ENCODE results near the gene DNAJC1. TPM values are rescaled to one million over a fixed set of nuclear protein-coding genes. Genes with fewer than 3 reads are reported as not detected.
"Not testable (repeated sequence)": the region's sequence is repeated elsewhere in the genome, so short reads cannot be mapped to it uniquely, and the experiment has no call there.

DNAJC1 gene
- polyA plus RNA-seq, 4 donors = 20.6 to 30.0 (median 26.4) TPM

DNA sequence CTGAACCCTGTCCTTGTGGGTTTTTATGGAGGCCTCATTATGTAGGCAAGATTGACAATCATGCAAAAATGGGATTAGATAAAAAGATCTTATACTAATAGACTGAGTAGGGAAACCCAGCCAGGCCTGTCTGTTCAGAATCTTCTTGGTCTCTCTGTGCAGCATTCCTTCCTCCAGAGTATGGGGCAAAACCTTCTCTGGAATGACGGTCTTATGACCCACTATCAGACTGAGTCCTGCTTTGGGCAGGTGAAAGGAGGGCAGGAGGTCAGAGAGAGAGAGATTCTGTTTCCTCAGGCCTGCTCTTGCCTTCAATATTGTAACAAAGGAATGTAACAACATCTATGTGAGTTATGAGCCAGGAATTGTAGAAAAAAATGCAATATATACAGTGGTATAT, 182.6 kb downstream of the DNAJC1 start:
- no peak for FAIRE-seq
- DNase-seq = no peak
- Histone ChIP-seq H3K36me3 (ENCODE audit: control insufficient read depth in 3 of 3, insufficient read depth in 2 of 3, low read depth in 1 of 3, low read length in 3 of 3) (no peaks in the 10 kb centered on the region), H3K27me3 (ENCODE audit: control insufficient read depth in 3 of 3, insufficient read depth in 3 of 3, low read length in 3 of 3) (no peaks in the 10 kb centered on the region), H3K4me3 (ENCODE audit: low read depth in 1 of 3, low read length in 3 of 3) (no peak overlapping the region), H3K4me1 (ENCODE audit: control insufficient read depth in 3 of 3, insufficient read depth in 2 of 3, low read depth in 1 of 3, low read length in 2 of 3) (no peaks in the 10 kb centered on the region), H3K9me3 (ENCODE audit: control insufficient read depth in 2 of 2, insufficient read depth in 1 of 2, low read depth in 1 of 2, low read length in 1 of 2) (peaks cover 0 to 17% of the 10 kb centered on the region in 2 donors), H3K27ac (ENCODE audit: low read depth in 1 of 3, low read length in 2 of 3) (no peak overlapping the region)
- 84 to 93% (median 86%) methylated on average over 1 of the region's 1 CpG for whole genome bisulfite sequencing, 3 donors

DNA sequence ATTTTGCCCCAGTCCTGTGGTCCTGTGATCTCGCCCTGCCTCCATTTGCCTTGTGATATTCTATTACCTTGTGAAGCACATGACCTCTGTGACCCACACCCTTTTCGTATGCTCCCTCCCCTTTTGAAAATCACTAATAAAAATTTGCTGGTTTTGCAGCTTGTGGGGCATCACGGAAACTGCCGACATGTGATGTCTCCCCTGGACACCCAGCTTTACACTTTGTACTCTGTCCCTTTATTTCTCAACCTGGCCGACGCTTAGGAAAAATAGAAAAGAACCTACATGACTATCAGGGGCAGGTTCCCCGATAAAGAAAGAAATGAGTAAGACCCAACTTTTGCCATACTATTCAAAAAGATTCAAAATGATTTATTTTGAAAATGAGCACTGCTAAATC, 185.1 kb downstream of the DNAJC1 start:
- peaks cover 0 to 13% of the 10 kb centered on the region in 2 donors for H3K9me3 ChIP-seq (ENCODE audit: control insufficient read depth in 2 of 2, insufficient read depth in 1 of 2, low read depth in 1 of 2, low read length in 1 of 2)
- 97 to 99% (median 98%) methylated on average over 7 of the region's 7 CpGs for WGBS, 3 donors
- DNase-seq = peak in 1 of 2 donors; percentile 12
- H3K4me3 ChIP-seq (ENCODE audit: low read depth in 1 of 3, low read length in 3 of 3); H3K27ac ChIP-seq (ENCODE audit: low read depth in 1 of 3, low read length in 2 of 3); FAIRE-seq; H3K36me3 ChIP-seq (ENCODE audit: control insufficient read depth in 3 of 3, insufficient read depth in 2 of 3, low read depth in 1 of 3, low read length in 3 of 3); H3K27me3 ChIP-seq (ENCODE audit: control insufficient read depth in 3 of 3, insufficient read depth in 3 of 3, low read length in 3 of 3); H3K4me1 ChIP-seq (ENCODE audit: control insufficient read depth in 3 of 3, insufficient read depth in 2 of 3, low read depth in 1 of 3, low read length in 2 of 3): not testable (repeated sequence)

DNA sequence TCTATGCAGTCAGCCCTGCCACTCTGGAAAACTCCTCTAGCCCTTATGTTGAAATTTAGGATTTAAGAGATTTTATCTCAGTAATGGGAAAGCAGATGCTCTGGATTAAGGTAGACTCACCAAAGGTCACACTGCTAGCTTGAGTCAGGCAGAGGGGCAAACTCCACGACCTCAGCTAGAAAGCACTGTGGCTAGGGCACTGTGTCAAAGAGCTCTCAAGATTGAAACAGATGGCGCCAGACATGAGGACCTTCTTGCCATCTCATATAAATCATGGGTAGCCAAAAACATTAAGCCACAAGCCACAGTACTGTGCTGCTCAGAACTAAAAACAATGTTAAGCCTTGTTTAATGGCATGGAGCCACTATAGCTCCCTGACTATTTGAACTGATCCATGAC, 188.7 kb downstream of the DNAJC1 start:
- H3K36me3 ChIP-seq (ENCODE audit: control insufficient read depth in 3 of 3, insufficient read depth in 2 of 3, low read depth in 1 of 3, low read length in 3 of 3) = peaks cover 0 to 3% (median 0%) of the 10 kb centered on the region in 3 donors
- FAIRE-seq (no peak), DNase-seq (no peak)
- H3K27ac ChIP-seq (ENCODE audit: low read depth in 1 of 3, low read length in 2 of 3) = no peak overlapping the region
- H3K9me3 ChIP-seq (ENCODE audit: control insufficient read depth in 2 of 2, insufficient read depth in 1 of 2, low read depth in 1 of 2, low read length in 1 of 2) = peaks cover 0 to 14% of the 10 kb centered on the region in 2 donors
- no peak overlapping the region for H3K4me3 ChIP-seq (ENCODE audit: low read depth in 1 of 3, low read length in 3 of 3)
- no peaks in the 10 kb centered on the region for H3K27me3 ChIP-seq (ENCODE audit: control insufficient read depth in 3 of 3, insufficient read depth in 3 of 3, low read length in 3 of 3)
- 92 to 95% (median 93%) methylated on average over 2 of the region's 2 CpGs for WGBS, 3 donors
- no peaks in the 10 kb centered on the region for H3K4me1 ChIP-seq (ENCODE audit: control insufficient read depth in 3 of 3, insufficient read depth in 2 of 3, low read depth in 1 of 3, low read length in 2 of 3)

DNA sequence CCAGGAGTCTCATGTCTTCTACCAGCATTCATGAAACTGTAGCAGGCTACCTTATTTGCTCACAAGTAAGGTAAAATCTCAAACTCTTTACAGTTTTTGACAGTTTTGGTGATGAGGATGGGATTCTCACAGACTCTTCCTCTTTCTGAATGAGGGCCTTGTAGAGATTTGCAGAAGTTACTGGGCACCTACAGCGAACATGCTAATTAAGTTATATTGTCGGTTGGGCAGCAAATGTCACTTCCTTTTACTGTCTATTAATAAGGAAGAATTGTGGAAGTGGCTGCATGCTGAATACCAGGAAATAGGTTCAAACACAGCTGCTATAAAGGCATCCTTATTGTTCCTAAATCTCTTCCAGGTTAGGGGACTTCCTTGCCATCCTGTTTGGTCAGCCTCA, 189.6 kb downstream of the DNAJC1 start:
- H3K4me3 ChIP-seq (ENCODE audit: low read depth in 1 of 3, low read length in 3 of 3) = no peak overlapping the region
- DNase-seq (no peak), FAIRE-seq (no peak)
- no peak overlapping the region for H3K27ac ChIP-seq (ENCODE audit: low read depth in 1 of 3, low read length in 2 of 3)
- H3K4me1 ChIP-seq (ENCODE audit: control insufficient read depth in 3 of 3, insufficient read depth in 2 of 3, low read depth in 1 of 3, low read length in 2 of 3) = no peaks in the 10 kb centered on the region
- H3K36me3 ChIP-seq (ENCODE audit: control insufficient read depth in 3 of 3, insufficient read depth in 2 of 3, low read depth in 1 of 3, low read length in 3 of 3) = peaks cover 0 to 3% (median 0%) of the 10 kb centered on the region in 3 donors
- no peaks in the 10 kb centered on the region for H3K27me3 ChIP-seq (ENCODE audit: control insufficient read depth in 3 of 3, insufficient read depth in 3 of 3, low read length in 3 of 3)
- peaks cover 0 to 14% of the 10 kb centered on the region in 2 donors for H3K9me3 ChIP-seq (ENCODE audit: control insufficient read depth in 2 of 2, insufficient read depth in 1 of 2, low read depth in 1 of 2, low read length in 1 of 2)
- 79 to 95% (median 83%) methylated on average over 2 of the region's 2 CpGs for WGBS, 3 donors

DNA sequence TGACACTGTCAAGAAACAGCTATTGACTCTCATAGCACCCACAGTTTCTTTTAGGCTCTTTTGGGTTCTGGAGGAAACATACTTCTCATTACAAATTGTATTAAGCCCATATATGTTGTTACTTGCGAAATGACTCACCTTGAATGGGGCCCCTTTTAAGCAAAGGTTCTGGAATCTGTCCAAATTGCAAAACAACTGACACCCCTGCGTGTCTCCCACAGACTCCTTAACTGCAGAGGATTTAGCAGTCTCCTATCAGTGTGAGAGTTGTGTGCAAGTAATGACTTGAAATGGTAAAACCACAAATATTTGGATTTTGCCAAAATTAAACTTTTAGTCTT, 192.3 kb downstream of the DNAJC1 start:
- no peaks in the 10 kb centered on the region for H3K27me3 ChIP-seq (ENCODE audit: control insufficient read depth in 3 of 3, insufficient read depth in 3 of 3, low read length in 3 of 3)
- peaks cover 0 to 11% of the 10 kb centered on the region in 2 donors for H3K9me3 ChIP-seq (ENCODE audit: control insufficient read depth in 2 of 2, insufficient read depth in 1 of 2, low read depth in 1 of 2, low read length in 1 of 2)
- 83 to 91% (median 88%) methylated on average over 2 of the region's 2 CpGs for WGBS, 3 donors
- no peak for DNase-seq
- no peak overlapping the region for H3K4me3 ChIP-seq (ENCODE audit: low read depth in 1 of 3, low read length in 3 of 3)
- H3K36me3 ChIP-seq (ENCODE audit: control insufficient read depth in 3 of 3, insufficient read depth in 2 of 3, low read depth in 1 of 3, low read length in 3 of 3) = peaks cover 0 to 3% (median 0%) of the 10 kb centered on the region in 3 donors
- no peak for FAIRE-seq
- H3K4me1 ChIP-seq (ENCODE audit: control insufficient read depth in 3 of 3, insufficient read depth in 2 of 3, low read depth in 1 of 3, low read length in 2 of 3) = no peaks in the 10 kb centered on the region
- no peak overlapping the region for H3K27ac ChIP-seq (ENCODE audit: low read depth in 1 of 3, low read length in 2 of 3)

DNA sequence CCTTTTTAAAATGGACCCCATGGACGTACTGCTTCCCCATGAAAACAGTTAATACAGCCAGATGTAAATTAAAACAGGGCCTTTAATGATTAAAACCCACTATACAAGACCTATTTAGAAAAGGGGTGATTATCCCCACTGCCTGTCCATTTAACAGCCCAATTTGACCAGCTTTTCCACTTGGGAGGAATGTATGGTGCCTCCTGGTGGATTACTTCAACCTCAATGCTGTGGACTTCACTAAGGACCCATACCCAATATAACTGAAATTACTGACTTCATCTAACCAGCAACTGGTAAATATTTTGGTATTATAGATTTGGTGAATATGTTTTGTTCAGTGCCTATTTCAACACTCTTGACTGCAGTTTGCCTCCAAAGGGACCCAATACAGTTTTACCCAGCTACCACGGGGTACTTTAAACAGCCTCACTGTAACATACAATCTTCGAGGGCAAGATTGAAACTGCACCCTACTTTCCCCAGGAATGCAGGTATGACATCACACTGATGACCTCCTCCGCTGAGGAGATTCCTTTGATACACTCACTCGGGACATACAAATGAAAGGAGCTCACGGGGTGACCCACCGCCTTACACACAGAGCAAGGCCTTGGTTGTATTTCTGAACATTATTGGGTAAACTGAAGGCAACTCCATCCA, 192.8 kb downstream of the DNAJC1 start:
- H3K4me1 ChIP-seq (ENCODE audit: control insufficient read depth in 3 of 3, insufficient read depth in 2 of 3, low read depth in 1 of 3, low read length in 2 of 3) = no peaks in the 10 kb centered on the region
- no peak overlapping the region for H3K4me3 ChIP-seq (ENCODE audit: low read depth in 1 of 3, low read length in 3 of 3)
- H3K36me3 ChIP-seq (ENCODE audit: control insufficient read depth in 3 of 3, insufficient read depth in 2 of 3, low read depth in 1 of 3, low read length in 3 of 3) = peaks cover 0 to 3% (median 0%) of the 10 kb centered on the region in 3 donors
- no peak overlapping the region for H3K27ac ChIP-seq (ENCODE audit: low read depth in 1 of 3, low read length in 2 of 3)
- 93 to 97% (median 96%) methylated on average over 7 of the region's 7 CpGs for WGBS, 3 donors
- no peaks in the 10 kb centered on the region for H3K27me3 ChIP-seq (ENCODE audit: control insufficient read depth in 3 of 3, insufficient read depth in 3 of 3, low read length in 3 of 3)
- no peak for DNase-seq
- FAIRE-seq = no peak
- peaks cover 0 to 8% of the 10 kb centered on the region in 2 donors for H3K9me3 ChIP-seq (ENCODE audit: control insufficient read depth in 2 of 2, insufficient read depth in 1 of 2, low read depth in 1 of 2, low read length in 1 of 2)

DNA sequence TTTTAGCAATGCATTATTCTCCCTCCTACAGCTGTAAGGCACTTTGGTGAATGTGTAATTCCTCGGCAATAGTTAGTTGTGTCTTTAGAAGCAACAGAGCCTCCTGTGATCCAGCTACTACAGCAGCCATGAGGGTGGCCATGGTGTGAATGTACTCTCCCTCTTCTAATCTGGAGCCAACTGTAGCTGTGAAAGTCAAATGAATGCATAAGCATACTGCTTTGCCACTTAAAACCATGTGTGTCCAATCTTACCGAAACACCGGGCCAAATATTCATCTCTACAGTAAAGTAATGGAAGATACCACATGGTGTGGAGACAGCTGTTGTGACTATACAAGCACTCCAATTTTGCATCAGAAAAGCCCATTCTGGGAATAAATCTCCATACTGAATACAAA, 195.0 kb downstream of the DNAJC1 start:
- FAIRE-seq = no peak
- WGBS, 3 donors = 80 to 95% (median 95%) methylated on average over 3 of the region's 3 CpGs

DNA sequence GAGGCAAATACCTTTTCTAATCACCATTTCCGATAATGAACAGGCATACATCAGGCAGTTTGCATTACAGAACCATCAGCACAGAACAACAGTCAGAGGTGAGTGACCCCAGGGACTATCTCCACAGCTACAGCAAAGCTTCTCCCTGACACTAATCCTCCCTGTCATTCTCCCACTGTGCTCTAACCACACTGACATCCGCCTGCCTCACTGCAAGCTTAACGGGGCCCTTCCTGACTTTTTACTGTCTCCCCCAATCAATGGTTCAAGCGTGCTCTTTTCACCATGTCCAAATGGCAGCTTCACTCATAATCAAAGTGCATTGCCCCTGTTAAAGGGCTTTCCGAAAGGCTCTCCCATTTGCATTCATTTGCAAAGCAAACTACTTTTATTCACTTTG, 196.3 kb downstream of the DNAJC1 start:
- no peak for FAIRE-seq

More for the DNA sequence above, 195.0 kb downstream of the DNAJC1 start:
- Histone ChIP-seq H3K27me3 (ENCODE audit: control insufficient read depth in 3 of 3, insufficient read depth in 3 of 3, low read length in 3 of 3) (no peaks in the 10 kb centered on the region), H3K4me1 (ENCODE audit: control insufficient read depth in 3 of 3, insufficient read depth in 2 of 3, low read depth in 1 of 3, low read length in 2 of 3) (no peaks in the 10 kb centered on the region), H3K4me3 (ENCODE audit: low read depth in 1 of 3, low read length in 3 of 3) (no peak overlapping the region), H3K36me3 (ENCODE audit: control insufficient read depth in 3 of 3, insufficient read depth in 2 of 3, low read depth in 1 of 3, low read length in 3 of 3) (no peaks in the 10 kb centered on the region), H3K9me3 (ENCODE audit: control insufficient read depth in 2 of 2, insufficient read depth in 1 of 2, low read depth in 1 of 2, low read length in 1 of 2) (peaks cover 0 to 2% of the 10 kb centered on the region in 2 donors), H3K27ac (ENCODE audit: low read depth in 1 of 3, low read length in 2 of 3) (no peak overlapping the region)
- DNase-seq = no peak

DNA sequence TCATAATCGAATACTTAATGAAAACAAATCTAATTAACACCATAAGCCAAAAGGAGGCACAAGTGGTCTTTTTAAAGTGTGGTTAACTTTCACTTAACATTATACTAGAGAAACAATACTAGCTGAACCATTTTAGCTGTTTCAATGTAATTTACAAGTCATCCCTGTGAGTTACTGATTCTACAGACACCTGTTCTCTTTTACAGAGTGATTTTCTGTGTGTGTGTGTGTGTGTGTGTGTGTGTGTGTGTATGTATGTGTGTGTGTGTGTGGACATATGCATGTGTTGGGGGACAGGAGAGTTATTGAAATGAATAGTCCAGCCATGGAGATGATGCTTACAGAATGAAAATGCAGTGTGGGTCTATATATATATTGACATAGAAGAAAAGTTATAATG, 200.2 kb downstream of the DNAJC1 start:
- Histone ChIP-seq H3K27me3 (ENCODE audit: control insufficient read depth in 3 of 3, insufficient read depth in 3 of 3, low read length in 3 of 3) (no peaks in the 10 kb centered on the region), H3K4me1 (ENCODE audit: control insufficient read depth in 3 of 3, insufficient read depth in 2 of 3, low read depth in 1 of 3, low read length in 2 of 3) (no peaks in the 10 kb centered on the region), H3K36me3 (ENCODE audit: control insufficient read depth in 3 of 3, insufficient read depth in 2 of 3, low read depth in 1 of 3, low read length in 3 of 3) (peaks cover 0 to 3% (median 0%) of the 10 kb centered on the region in 3 donors), H3K27ac (ENCODE audit: low read depth in 1 of 3, low read length in 2 of 3) (no peak overlapping the region), H3K4me3 (ENCODE audit: low read depth in 1 of 3, low read length in 3 of 3) (no peak overlapping the region), H3K9me3 (ENCODE audit: control insufficient read depth in 2 of 2, insufficient read depth in 1 of 2, low read depth in 1 of 2, low read length in 1 of 2) (no peaks in the 10 kb centered on the region)
- FAIRE-seq (no peak), DNase-seq (no peak)
- WGBS, 3 donors = 0 to 74% (median 73%) methylated on average over 1 of the region's 1 CpG

More for the DNA sequence above, 196.3 kb downstream of the DNAJC1 start:
- H3K4me3 ChIP-seq (ENCODE audit: low read depth in 1 of 3, low read length in 3 of 3) = no peak overlapping the region
- H3K27ac ChIP-seq (ENCODE audit: low read depth in 1 of 3, low read length in 2 of 3) = no peak overlapping the region
- 79 to 90% (median 85%) methylated on average over 5 of the region's 5 CpGs for WGBS, 3 donors
- H3K4me1 ChIP-seq (ENCODE audit: control insufficient read depth in 3 of 3, insufficient read depth in 2 of 3, low read depth in 1 of 3, low read length in 2 of 3) = no peaks in the 10 kb centered on the region
- no peaks in the 10 kb centered on the region for H3K36me3 ChIP-seq (ENCODE audit: control insufficient read depth in 3 of 3, insufficient read depth in 2 of 3, low read depth in 1 of 3, low read length in 3 of 3)
- no peaks in the 10 kb centered on the region for H3K9me3 ChIP-seq (ENCODE audit: control insufficient read depth in 2 of 2, insufficient read depth in 1 of 2, low read depth in 1 of 2, low read length in 1 of 2)
- DNase-seq = no peak
- no peaks in the 10 kb centered on the region for H3K27me3 ChIP-seq (ENCODE audit: control insufficient read depth in 3 of 3, insufficient read depth in 3 of 3, low read length in 3 of 3)

Measured in small intestine (tissue), 7 donors.